B cell (primary cell): ENCODE results near the gene MTUS2. TPM values are rescaled to one million over a fixed set of nuclear protein-coding genes. Genes with fewer than 3 reads are reported as not detected.

ENCODE experiments used
- ATAC-seq: fragments of 200-7000 bp; cut with Tn5 transposase; one replicate; pipeline ENCODE4 v1.10.0; 2021; ENCODE audit warnings: low read depth, mild to moderate bottlenecking, moderate number of reproducible peaks, moderate library complexity
- CTCF ChIA-PET: fragments of 350-600 bp; sonication (Branson Sonifier 250); formaldehyde crosslinking; loops from one replicate; lab custom pipeline; 2021; ENCODE audit warnings: antibody characterized with exemption, inconsistent platforms; lab: Charles Lee
- POLR2A ChIA-PET: fragments of 350-600 bp; sonication (Branson Sonifier 250); formaldehyde crosslinking; loops from one replicate; lab custom pipeline; 2021; ENCODE audit warnings: antibody characterized with exemption; lab: Charles Lee
- DNase-seq: peaks from one replicate; pipeline ENCODE4 v3.0.0; 2013
- H2AFZ ChIP-seq: 2 replicates; pipeline ENCODE4 v1.6.1; 2012; ENCODE audit warnings: mild to moderate bottlenecking, low read depth, low read length; ENCODE audit not compliant: insufficient read depth, poor library complexity, severe bottlenecking
- H3K27ac ChIP-seq, 2 donors: 1 replicate in 1 of 2; 2 replicates in 1 of 2; pipeline ENCODE4 v1.5.1; 2012 to 2013; ENCODE audit warnings: low read length in 2 of 2, mild to moderate bottlenecking in 2 of 2, moderate library complexity in 1 of 2
- H3K27me3 ChIP-seq, 4 experiments: fragments of 200-600 bp in 1 of 4; sonication (generic) in 1 of 4; replicated peaks in 1 of 4; 1 replicate in 2 of 4; 2 replicates in 2 of 4; pipeline versions ENCODE4 v1.6.1 to v1.7.0; 2013 to 2016; ENCODE audit warnings: low read length in 3 of 4, mild to moderate bottlenecking in 2 of 4, mixed read lengths in 1 of 4, moderate library complexity in 1 of 4; ENCODE audit not compliant: insufficient read depth in 4 of 4, control insufficient read depth in 3 of 4; ENCODE audit errors: control extremely low read depth in 1 of 4
- H3K36me3 ChIP-seq, 2 experiments: replicated peaks in 1 of 2; 1 replicate in 1 of 2; 2 replicates in 1 of 2; pipeline versions ENCODE4 v1.6.1 to v1.7.1; 2013; ENCODE audit warnings: low read length in 1 of 2; ENCODE audit not compliant: insufficient read depth in 2 of 2, control insufficient read depth in 1 of 2; ENCODE audit errors: control extremely low read depth in 1 of 2, extremely low read depth in 1 of 2
- H3K4me1 ChIP-seq, 2 donors: fragments of 200-600 bp in 1 of 2; sonication (generic) in 1 of 2; 1 replicate in 1 of 2; 2 replicates in 1 of 2; pipeline versions ENCODE4 v1.5.1 to v1.6.1; 2013 to 2017; ENCODE audit warnings: low read length in 2 of 2; ENCODE audit not compliant: control insufficient read depth in 2 of 2, insufficient read depth in 2 of 2
- H3K4me2 ChIP-seq: replicated peaks from 2 replicates; pipeline ENCODE3; 2012; ENCODE audit warnings: mild to moderate bottlenecking, low read depth, low read length; ENCODE audit not compliant: poor library complexity, severe bottlenecking
- H3K4me3 ChIP-seq, 5 experiments: fragments of 200-600 bp in 1 of 5; sonication (generic) in 1 of 5; 1 replicate in 3 of 5; 2 replicates in 2 of 5; pipeline versions ENCODE4 v1.5.1 to v1.7.0; 2011 to 2016; ENCODE audit warnings: low read length in 4 of 5, mild to moderate bottlenecking in 4 of 5, low read depth in 2 of 5, control low read depth in 1 of 5, moderate library complexity in 1 of 5; ENCODE audit not compliant: insufficient read depth in 1 of 5; ENCODE audit errors: control extremely low read depth in 1 of 5, extremely low read depth in 1 of 5
- H3K79me2 ChIP-seq: fragments of 200-600 bp; sonication (generic); one replicate; pipeline ENCODE4 v1.6.0; 2016; ENCODE audit warnings: low read length; ENCODE audit not compliant: control insufficient read depth, insufficient read depth
- H3K9ac ChIP-seq: fragments of 200-600 bp; sonication (generic); 2 replicates; pipeline ENCODE4 v1.6.1; 2017; ENCODE audit warnings: mild to moderate bottlenecking, low read length, moderate library complexity
- H3K9me3 ChIP-seq, 3 donors: one replicate each; pipeline versions ENCODE4 v1.6.1 to v1.7.1; 2013; ENCODE audit warnings: low read length in 2 of 3; ENCODE audit not compliant: control insufficient read depth in 2 of 3, insufficient read depth in 1 of 3; ENCODE audit errors: control extremely low read depth in 1 of 3
- H4K20me1 ChIP-seq: 2 replicates; pipeline ENCODE4 v1.6.0; 2012; ENCODE audit warnings: mild to moderate bottlenecking, low read length; ENCODE audit not compliant: insufficient read depth, control insufficient read depth, poor library complexity, severe bottlenecking
- H3K27ac Mint-ChIP-seq: one replicate; pipeline ENCODE4 v1.8.0; 2021; ENCODE audit warnings: mixed read lengths
- H3K27me3 Mint-ChIP-seq: one replicate; pipeline ENCODE4 v1.8.0; 2021; ENCODE audit warnings: mixed read lengths
- H3K4me1 Mint-ChIP-seq: one replicate; pipeline ENCODE4 v1.8.0; 2021; ENCODE audit warnings: mixed read lengths
- H3K4me3 Mint-ChIP-seq: one replicate; pipeline ENCODE4 v1.8.0; 2021; ENCODE audit warnings: mixed read lengths
- H3K9me3 Mint-ChIP-seq: one replicate; pipeline ENCODE4 v1.8.0; 2022; ENCODE audit warnings: mixed read lengths; ENCODE audit not compliant: insufficient read depth
- CTCF ChIP-seq: fragments of 200-600 bp; IDR thresholded peaks from one replicate; pipeline ENCODE4 v1.8.0; 2022; ENCODE audit warnings: antibody characterized with exemption, mild to moderate bottlenecking
- EZH2 ChIP-seq: IDR thresholded peaks from 2 replicates; pipeline ENCODE4 v1.6.1; 2012; ENCODE audit warnings: borderline replicate concordance, low read depth, mild to moderate bottlenecking, moderate library complexity, low read length; ENCODE audit not compliant: insufficient read depth, poor library complexity, severe bottlenecking
- WGBS: methylation state at CpG from one replicate; pipeline ENCODE4 v1.1.5; 2013; ENCODE audit warnings: missing lambda C conversion rate; ENCODE audit not compliant: insufficient coverage; 5-methylcytosine and 5-hydroxymethylcytosine counted together
- intact Hi-C: fragments of 100-400 bp; cut with micrococcal nuclease; formaldehyde crosslinking; loops from one replicate; pipeline ENCODE4 v1.10.0; 2022
- polyA plus RNA-seq: library from polyadenylated mRNA; depleted of rRNA; stranded (reverse); fragments of >200 nt; gene quantifications from 2 replicates; pipeline ENCODE4 v1.2.3, GENCODE V29; 2012
- total RNA-seq, 2 donors: library from RNA; stranded (reverse); fragments of 120-200 nt in 1 of 2; gene quantifications; 1 replicate in 1 of 2; 2 replicates in 1 of 2; pipeline versions ENCODE4 v1.2.3 to v1.2.4, GENCODE V29; 2013 to 2022

Gene MTUS2
- total and polyA plus RNA-seq, 2 donors (not counting 1 experiment from before 2014, with no cell fraction given): 0.12 TPM; not detected in 1

GRCh38 chr13:28954810-28955209 is 134.7 kb downstream of the MTUS2 start:
- Mint-ChIP-seq H3K27ac (no peak overlapping the region), H3K4me1 (no peaks in the 10 kb centered on the region), H3K4me3 (no peak overlapping the region), H3K9me3 (no peaks in the 10 kb centered on the region), H3K27me3 (peaks cover 16% of the 10 kb centered on the region)
- Histone ChIP-seq H3K79me2 (no peaks in the 10 kb centered on the region), H2AFZ (no peak overlapping the region), H3K27me3 (no peaks in the 10 kb centered on the region), H3K4me1 (no peaks in the 10 kb centered on the region), H4K20me1 (no peaks in the 10 kb centered on the region), H3K4me3 (no peak overlapping the region), H3K36me3 (no peaks in the 10 kb centered on the region), H3K4me2 (no peak overlapping the region), H3K27ac (no peak overlapping the region), H3K9me3 (no peaks in the 10 kb centered on the region), H3K9ac (no peak overlapping the region)
- ATAC-seq (no peak), DNase-seq (no peak)
- POLR2A ChIA-PET: no interaction called here
- CTCF ChIA-PET: no interaction called here
- no peak for TF ChIP-seq EZH2
- TF ChIP-seq CTCF: no peak
- intact Hi-C loops: no loop called here
- WGBS: 83% methylated on average over 2 of the region's 5 CpGs

GRCh38 chr13:28955264-28955966 is 135.3 kb downstream of the MTUS2 start:
- H3K79me2 ChIP-seq: no peaks in the 10 kb centered on the region
- no peak overlapping the region for H3K4me2 ChIP-seq
- H3K9me3 ChIP-seq: no peaks in the 10 kb centered on the region
- H3K9me3 Mint-ChIP-seq: no peaks in the 10 kb centered on the region
- ATAC-seq (no peak), DNase-seq (no peak)
- no peaks in the 10 kb centered on the region for H3K27me3 ChIP-seq
- no peaks in the 10 kb centered on the region for H3K4me1 Mint-ChIP-seq
- H3K27me3 Mint-ChIP-seq: peaks cover 11% of the 10 kb centered on the region
- H3K27ac ChIP-seq: no peak overlapping the region
- H3K4me3 ChIP-seq: no peak overlapping the region
- no peaks in the 10 kb centered on the region for H3K36me3 ChIP-seq
- CTCF ChIA-PET: no interaction called here
- TF ChIP-seq CTCF (no peak), EZH2 (no peak)
- no peak overlapping the region for H2AFZ ChIP-seq
- no peak overlapping the region for H3K4me3 Mint-ChIP-seq
- no peak overlapping the region for H3K27ac Mint-ChIP-seq
- POLR2A ChIA-PET: no interaction called here
- no peaks in the 10 kb centered on the region for H3K4me1 ChIP-seq
- H4K20me1 ChIP-seq: no peaks in the 10 kb centered on the region
- no CpG with 5 or more reads among the region's 2 CpGs for WGBS
- H3K9ac ChIP-seq: no peak overlapping the region
- intact Hi-C loops: no loop called here
